Testis (tissue), 2 donors: ENCODE data around the gene HEBP1.

Source experiments
- CTCF ChIP-seq, 3 experiments: fragments of 450-650 bp in 2 of 3; fragments of 200-600 bp in 1 of 3; sonication (generic) in 1 of 3; IDR thresholded peaks; one replicate each; pipeline ENCODE4 v1.5.1; 2016 to 2019; ENCODE audit warnings: antibody characterized with exemption in 3 of 3, mild to moderate bottlenecking in 2 of 3, moderate library complexity in 1 of 3
- POLR2A ChIP-seq: fragments of 450-650 bp; IDR thresholded peaks from one replicate; pipeline ENCODE4 v1.6.1; 2017; ENCODE audit warnings: antibody characterized with exemption, mild to moderate bottlenecking, moderate library complexity

- TF ChIP-seq CTCF (IDR thresholded peaks at IDR 0.05), result peak in 2 of 3 experiments; percentile 7 to 24
- TF ChIP-seq POLR2A, result no peak
Measured at GRCh38 chr12:13023811-13024530, 23.9 kb upstream of the HEBP1 start.
